HG03354 (cell line): ENCODE results near the gene TCF23.
"Not testable (repeated sequence)": the region's sequence is repeated elsewhere in the genome, so short reads cannot be mapped to it uniquely, and the experiment has no call there.

ENCODE experiments used
- ATAC-seq: cut with Tn5 transposase; IDR thresholded peaks from one replicate; pipeline ENCODE4 v1.9.1; 2021; ENCODE audit warnings: mild to moderate bottlenecking; ENCODE audit not compliant: unreplicated experiment, poor library complexity, severe bottlenecking

Gene TCF23

DNA sequence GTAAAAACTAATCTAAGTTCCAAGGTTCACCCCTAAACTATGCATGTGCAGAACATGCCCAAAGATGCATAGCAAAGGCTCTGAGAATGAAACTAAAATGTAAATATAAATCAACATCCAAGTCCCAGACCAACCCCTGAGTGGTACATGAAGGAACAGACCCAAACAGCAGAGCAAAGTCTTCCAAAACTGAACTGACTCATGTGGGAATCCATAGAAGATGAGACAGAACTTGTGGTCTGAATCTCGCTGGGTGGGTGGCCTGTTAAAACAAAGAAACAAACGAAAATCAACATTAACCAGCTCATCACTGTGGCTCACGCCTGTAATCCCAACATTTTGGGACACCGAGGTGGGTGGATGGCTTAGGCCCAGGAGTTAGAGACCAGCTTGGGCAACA, 33.5 kb downstream of the TCF23 start:
- ATAC-seq = no peak

DNA sequence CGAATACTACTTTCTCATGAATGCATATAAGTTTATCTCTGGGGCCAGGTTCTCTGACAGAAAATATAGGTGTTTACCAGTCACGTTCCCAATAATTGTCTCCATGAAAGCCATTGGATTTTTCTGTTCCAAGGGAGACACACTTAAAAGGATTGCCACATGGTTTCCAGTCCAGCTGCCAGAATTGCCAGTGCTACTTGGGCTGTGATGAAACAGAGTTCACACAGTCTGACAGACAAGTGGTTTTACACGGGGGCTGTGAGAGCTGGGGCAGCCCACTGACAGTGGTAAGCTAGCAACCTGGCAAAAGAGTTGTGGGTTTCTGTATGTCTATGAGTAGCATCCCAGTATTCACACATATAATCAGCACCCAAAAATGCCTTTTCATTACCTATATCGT, 35.3 kb downstream of the TCF23 start:
- ATAC-seq = no peak

DNA sequence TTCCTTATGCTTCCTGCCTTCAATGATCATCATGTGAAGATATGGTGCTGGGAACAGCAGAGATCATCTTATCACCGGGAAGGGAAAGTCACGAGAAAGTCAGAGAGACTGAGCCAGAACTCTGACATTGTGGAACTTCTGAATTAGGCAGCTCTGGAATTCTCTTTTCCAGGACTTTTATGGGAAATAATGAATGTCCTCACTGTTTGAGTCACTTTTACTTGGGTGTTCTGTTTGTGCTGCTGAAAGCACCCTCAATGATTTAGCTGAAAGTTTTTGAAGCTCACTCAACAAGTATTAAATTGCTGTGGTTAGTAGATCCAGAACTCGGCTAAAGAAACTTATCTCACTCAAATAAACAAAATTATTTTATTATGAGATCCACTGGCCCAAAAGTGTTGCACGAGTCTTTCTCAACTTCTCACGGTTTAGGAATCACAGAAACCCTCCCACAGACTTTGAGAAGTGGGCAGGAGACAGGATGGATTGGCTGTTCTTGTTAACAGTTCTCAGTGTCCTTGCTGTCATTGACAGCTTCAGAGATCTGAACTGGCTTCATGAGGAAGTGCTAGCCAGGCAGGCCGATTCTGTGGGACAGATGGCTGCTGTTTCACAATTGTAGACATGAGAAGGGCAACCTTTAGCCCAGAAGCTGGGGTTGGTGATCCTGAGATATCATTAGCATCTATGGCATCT, 36.7 kb downstream of the TCF23 start:
- no peak for ATAC-seq

DNA sequence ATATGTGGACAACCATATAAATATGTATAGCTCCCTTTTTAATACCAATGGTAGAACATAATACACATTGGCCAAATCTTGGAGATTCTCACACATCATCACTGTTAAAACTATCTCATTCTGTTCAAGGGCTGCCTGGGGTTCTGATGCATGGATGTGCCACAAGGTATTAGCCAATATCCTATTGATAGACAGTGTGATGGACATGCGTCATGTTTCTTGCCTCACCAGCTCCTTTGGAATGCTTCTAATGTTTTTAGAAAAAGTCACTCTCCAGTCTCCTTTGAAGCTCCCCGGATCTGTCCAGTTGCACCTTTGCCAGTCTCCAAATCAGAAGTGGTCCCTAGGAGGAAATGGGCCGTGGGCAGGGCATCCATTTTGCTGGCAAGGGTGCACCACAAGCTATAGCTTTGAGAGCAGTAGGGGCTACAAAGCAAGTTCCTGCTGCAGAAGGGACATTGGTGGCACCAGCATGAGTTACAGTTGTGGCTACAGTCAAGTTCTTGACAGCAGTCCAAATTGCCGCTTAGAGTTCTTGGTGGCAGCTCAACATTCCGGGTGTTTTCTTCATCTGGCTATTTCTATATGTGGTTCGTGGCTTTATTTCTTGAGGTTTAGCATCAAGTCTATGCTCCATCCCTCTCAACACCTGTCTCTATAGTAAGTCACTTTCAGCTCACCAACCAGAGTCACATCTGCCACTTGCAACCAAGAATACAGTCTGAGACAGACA, 38.0 kb downstream of the TCF23 start:
- ATAC-seq = no peak

DNA sequence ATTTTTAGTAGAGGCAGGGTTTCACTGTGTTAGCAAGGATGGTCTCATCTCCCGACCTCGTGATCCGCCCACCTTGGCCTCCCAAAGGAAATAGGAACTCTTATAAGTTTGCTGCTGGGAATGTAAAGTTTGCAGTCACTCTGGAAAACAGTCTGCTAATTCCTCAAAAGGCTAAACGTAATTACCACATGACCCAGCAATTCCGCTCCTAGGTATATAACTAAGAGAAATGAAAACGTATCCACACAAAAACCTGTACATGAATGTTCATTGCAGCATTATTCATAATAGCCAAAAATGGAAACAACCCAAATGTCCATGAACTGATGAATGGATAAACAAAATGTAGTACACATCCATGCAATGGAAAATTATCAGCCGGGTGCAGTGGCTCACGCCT, 41.2 kb downstream of the TCF23 start:
- ATAC-seq = no peak

DNA sequence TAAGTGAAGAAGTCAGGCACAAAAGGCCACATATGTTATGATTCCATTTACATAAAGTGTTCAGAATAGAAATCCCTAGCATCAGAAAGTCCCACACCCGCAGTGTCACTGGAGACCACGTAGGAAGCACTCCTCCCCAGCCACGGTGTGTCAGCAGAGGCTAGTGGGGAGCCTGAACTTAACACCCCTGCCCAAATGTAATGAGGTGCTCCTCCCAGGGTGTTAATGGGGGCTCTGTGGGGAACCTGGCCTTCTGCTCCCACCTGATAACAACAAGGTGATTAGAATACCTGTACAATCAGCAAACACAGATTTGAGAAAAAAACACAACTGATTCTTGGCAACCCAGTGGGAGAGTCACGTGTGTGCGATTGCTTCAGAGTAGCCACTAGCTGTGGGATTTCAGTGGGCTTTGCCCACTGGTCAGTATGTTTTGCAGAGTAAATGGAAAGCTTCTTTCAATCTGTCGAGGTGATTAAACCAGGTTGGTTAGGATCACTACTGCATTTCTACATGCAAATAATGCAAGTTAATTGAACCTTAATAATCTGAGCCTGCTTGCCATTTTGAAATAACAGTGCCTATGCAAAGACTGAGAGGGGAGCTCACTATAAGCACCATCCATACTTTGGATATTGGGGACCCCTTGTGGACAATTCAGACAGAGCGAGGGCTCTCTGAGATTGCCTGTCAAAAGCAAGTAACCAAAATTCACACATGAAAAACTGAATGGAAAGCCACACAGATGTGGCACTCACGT, 42.4 kb downstream of the TCF23 start:
- no peak for ATAC-seq

DNA sequence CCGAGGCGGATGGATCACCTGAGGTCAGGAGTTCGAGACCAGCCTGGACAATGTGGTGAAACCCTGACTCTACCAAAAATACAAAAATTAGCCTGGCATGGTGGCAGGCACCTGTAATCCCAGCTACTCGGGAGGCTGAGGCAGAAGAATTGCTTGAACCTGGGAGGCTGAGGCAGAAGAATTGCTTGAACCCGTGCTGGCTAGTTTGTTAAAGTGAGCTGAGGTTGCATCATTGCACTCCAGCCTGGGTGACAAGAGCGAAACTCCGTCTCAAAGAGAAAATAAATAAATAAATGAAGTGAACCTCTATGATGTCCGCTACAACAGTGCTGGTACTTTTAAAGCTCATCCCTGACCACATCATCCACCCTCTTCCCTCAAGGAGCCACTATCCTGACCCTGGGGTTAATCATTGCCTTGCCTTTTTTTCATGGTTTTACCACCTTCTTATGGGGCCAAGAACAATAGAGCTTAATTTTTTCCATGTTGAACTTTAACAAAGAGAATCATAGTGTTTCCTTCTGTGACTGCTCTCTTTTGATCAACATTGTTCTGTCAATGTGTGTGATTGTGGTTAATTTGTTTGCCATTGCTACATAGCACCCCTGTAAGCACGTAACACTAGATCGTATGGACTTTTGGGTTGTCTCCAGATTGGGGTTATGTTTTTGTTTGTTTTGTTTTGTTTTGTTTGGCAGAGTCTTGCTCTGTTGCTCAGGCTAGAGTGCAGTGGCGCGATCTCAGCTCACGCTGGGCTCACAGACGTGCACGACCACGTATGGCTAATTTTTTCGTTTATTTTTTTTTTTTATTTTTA, 45.9 kb downstream of the TCF23 start:
- no peak for ATAC-seq

DNA sequence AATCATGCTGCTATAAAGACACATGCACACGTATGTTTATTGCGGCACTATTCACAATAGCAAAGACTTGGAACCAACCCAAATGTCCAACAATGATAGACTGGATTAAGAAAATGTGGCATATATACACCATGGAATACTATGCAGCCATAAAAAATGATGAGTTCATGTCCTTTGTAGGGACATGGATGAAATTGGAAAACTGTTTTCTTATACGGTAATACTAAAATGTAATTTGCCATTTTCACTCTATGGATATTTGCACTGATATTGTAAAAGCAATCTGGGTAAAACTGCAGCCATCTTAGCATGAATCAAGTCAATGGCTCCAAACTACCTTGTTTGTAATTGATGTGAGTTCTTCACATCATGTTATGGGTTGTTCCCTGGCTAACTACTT, 47.0 kb downstream of the TCF23 start:
- ATAC-seq = not testable (repeated sequence)

DNA sequence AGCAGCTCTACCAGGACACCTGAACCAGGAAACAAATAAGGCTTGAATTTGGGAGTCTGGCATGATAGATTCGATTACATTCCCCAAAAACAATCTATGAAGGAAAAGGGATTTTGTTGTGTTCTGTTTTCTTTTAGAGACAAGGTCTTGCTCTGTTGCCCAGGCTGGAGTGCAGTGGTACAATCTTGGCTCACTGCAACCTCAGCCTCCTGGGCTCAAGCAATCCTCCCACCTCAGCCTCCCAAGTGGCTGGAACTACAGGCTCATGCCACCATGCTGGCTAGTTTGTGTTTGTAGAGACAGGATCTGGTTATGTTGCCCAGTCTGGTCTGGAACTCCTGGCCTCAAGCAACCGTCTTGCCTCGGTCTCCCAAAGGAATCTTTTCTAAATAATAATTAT, 49.3 kb downstream of the TCF23 start:
- ATAC-seq = not testable (repeated sequence)

DNA sequence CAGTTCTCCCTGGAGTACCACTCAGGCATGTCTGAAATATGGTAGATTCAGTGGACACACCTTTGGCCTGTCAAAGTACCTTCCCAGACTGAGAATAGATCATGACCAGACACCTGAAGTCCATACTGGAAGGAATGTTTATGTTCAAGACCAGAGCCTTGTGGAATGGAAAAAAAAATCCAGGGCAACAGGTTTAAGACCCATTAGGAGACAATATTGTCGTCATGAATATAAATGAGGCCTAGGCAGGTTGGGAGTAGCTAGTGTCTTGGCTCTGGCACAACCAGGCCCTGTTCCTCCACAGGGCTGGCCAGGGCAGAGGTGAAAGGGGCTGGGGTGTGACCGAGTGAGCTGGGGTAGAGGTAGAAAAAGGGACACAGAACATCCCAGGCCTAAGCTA, 49.8 kb downstream of the TCF23 start:
- ATAC-seq = no peak

DNA sequence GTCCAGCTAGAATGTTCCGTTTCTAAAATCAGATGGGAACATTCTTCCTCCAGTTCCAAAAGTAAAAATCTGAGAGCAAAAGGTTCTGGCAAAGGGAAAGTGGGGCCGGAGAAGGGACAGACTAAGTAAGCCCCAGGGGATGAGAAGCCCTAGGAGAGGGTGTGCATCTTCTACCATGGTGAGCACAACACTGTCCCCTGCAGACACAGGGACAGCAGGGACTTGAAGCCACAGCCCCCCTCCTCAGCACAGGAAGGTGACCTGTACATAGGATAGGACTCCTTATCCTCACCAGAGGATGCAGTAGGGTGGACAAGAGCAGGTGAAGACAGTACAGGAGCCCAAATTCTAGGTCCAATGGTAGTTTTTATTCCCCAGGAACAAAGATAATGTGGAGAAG, 50.4 kb downstream of the TCF23 start:
- no peak for ATAC-seq

DNA sequence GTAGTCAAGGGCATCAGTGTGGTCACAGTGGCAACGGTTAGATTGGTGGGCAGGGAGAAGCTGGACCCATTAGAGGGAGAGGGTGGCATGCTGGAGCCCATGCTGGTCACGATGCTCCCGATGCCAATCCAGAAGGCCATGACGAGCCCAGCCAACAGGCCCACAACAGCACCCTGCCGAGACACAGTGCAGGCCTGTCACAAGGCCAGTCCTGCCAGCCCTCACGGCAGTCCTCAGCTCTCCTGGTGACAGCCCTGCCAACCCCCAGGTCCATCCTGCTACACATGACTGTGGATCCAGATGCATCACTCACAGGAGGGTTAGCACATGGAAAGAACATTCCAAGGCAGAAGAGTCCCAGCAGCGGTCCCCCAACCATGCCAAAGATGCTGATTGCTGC, 52.9 kb downstream of the TCF23 start:
- no peak for ATAC-seq

DNA sequence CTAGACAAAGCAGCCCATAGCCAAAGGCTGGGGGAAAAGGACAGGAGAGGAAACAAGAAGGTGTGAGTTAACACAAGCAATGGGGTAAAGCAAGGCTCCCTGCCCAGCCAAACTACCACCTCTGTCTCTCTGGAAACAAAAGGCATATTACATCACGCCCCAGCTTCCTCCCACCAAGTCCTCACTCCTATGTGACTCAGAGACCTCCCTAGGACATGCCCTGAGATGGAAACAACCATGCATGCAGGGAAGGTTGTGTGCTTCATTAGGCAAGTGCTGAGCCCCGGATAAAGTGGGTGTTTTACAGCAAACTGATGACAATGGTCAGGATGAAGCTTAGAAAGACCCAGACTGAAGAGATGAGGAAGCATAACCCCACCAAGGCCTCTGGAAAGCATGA, 54.0 kb downstream of the TCF23 start:
- ATAC-seq = no peak

DNA sequence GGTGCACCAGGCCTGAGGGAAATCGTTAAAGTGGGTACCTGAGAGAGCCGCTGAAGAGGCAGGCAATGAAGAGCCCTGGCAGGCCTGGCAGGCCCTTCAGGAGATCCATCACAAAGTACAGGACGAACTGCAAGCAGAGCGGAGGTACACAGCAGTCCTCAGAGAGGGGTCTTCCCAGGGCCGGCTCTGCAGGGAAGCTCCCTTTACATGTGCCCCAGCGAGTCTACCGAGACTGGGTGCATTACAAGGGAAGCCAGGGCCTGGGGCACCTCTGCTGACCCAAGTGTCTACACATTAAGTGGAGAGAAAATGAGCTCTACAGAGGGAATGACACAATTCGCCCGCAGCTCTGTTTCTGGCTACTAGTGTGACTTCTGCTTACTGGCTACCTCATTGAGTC, 54.9 kb downstream of the TCF23 start:
- no peak for ATAC-seq

DNA sequence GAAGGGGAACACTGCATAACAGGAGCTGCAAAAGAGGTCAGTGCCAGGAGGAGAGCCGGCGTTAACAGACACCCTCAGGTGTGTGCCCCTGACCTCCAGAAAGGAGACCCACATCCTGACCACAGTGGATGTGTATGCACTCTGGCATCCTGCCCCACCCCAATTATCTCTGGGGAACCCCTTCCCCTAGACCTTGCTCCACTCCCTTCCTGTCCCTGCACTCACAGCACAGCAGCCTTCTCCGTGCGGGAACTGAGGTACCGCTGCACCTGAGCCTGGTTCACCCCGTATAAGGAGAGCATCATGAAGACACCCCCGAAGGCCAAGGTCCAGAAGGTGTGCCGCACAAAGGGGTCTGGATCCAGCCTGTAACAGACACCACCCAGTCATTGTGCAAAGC, 55.8 kb downstream of the TCF23 start:
- ATAC-seq = no peak

DNA sequence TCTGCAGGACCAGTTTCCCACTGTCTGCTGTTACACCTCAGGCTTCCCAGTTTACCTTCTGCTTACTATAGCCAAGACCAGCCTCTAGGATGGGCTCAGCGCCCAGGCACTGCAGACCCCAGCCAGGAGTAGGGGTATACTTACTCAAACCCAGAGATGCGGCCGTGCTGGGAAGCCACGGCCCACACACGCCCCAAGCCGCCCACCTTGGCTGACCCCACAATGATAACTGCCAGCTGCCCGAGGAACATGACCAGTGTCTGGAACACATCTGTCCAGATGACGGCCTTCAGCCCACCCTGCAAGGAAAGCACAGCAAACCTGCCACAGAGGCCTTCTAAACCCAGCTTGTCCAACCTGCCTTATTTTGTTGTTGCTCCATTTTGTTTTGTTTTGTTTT, 56.4 kb downstream of the TCF23 start:
- no peak for ATAC-seq

DNA sequence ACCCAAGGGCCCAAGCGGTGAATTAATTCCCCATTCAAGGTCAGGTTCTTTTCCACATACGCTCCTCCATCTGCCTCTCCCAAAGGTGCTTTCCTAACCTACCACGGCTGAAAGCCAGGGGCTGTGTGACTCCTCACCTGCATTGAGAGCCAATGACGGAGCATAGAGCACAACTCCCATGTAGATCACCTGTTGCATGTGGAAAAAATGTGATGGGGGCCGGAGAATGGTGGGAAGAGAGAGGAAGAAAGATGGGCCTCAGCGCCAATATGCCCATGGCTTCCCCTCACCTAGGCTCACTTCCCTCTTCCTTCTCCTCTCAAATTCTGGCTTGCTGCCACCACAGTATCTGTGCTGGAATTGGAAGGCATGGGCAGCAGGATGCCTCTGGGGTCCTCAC, 57.5 kb downstream of the TCF23 start:
- no peak for ATAC-seq
